HEK293 (cell line): ENCODE data around the gene OR52W1.

ENCODE experiments used
- CTCF ChIA-PET: fragments of 350-600 bp; formaldehyde crosslinking; extraction: SDS; loops from one replicate; lab custom pipeline; 2021; ENCODE audit warnings: antibody characterized with exemption; lab: Yijun Ruan, JAX
- POLR2A ChIA-PET: fragments of 300-600 bp; formaldehyde crosslinking; extraction: SDS; loops from one replicate; lab custom pipeline; 2020; ENCODE audit warnings: antibody characterized with exemption, inconsistent platforms; lab: Yijun Ruan, JAX
- H3K27ac ChIP-seq: fragments of 200-500 bp; sonication (Bioruptor generic); 2 replicates; pipeline ENCODE4 v1.5.1; 2014; ENCODE audit warnings: low read depth, low read length, control low read depth, inconsistent platforms; ENCODE audit errors: extremely low read depth
- H3K36me3 ChIP-seq, 2 experiments: fragments of 200-500 bp in 1 of 2; sonication (Bioruptor generic) in 1 of 2; 1 replicate in 1 of 2; 2 replicates in 1 of 2; pipeline ENCODE4 v1.5.1; 2014 to 2017; ENCODE audit warnings: inconsistent platforms in 2 of 2, low read length in 2 of 2; ENCODE audit not compliant: control insufficient read depth in 2 of 2, insufficient read depth in 1 of 2
- H3K4me1 ChIP-seq: fragments of 200-500 bp; sonication (Bioruptor generic); 2 replicates; pipeline ENCODE4 v1.5.1; 2014; ENCODE audit warnings: mild to moderate bottlenecking, low read length, inconsistent platforms; ENCODE audit not compliant: control insufficient read depth, insufficient read depth
- H3K4me3 ChIP-seq: 2 replicates; pipeline ENCODE4 v1.5.1; 2011; ENCODE audit warnings: low read depth, mild to moderate bottlenecking, control low read depth, low read length, moderate library complexity
- H3K9me3 ChIP-seq: fragments of 200-500 bp; sonication (Bioruptor generic); 2 replicates; pipeline ENCODE4 v1.5.1; 2014; ENCODE audit warnings: low read depth, low read length, inconsistent platforms; ENCODE audit not compliant: control insufficient read depth, insufficient read depth
- CTCF ChIP-seq: fragments of 450-650 bp; formaldehyde crosslinking; IDR thresholded peaks from 2 replicates; pipeline ENCODE4 v1.5.1; 2016; ENCODE audit warnings: missing biosample characterization, missing genetic modification characterization
- GLI4 ChIP-seq: fragments of 450-650 bp; formaldehyde crosslinking; IDR thresholded peaks from 2 replicates; pipeline ENCODE4 v1.5.1; 2016; ENCODE audit warnings: missing biosample characterization, missing genetic modification characterization
- INSM2 ChIP-seq: fragments of 450-650 bp; formaldehyde crosslinking; IDR thresholded peaks from 2 replicates; pipeline ENCODE4 v1.5.1; 2016; ENCODE audit warnings: missing biosample characterization, missing genetic modification characterization
- KLF10 ChIP-seq: fragments of 450-650 bp; IDR thresholded peaks from 2 replicates; pipeline ENCODE4 v1.5.1; 2018; ENCODE audit warnings: missing biosample characterization, mild to moderate bottlenecking, missing genetic modification characterization
- OSR2 ChIP-seq: fragments of 450-650 bp; formaldehyde crosslinking; IDR thresholded peaks from 2 replicates; pipeline ENCODE4 v1.5.1; 2016; ENCODE audit warnings: missing biosample characterization, missing genetic modification characterization
- ZBTB44 ChIP-seq: fragments of 450-650 bp; IDR thresholded peaks from 2 replicates; pipeline ENCODE4 v1.5.1; 2018; ENCODE audit warnings: missing biosample characterization, mild to moderate bottlenecking, missing genetic modification characterization
- ZBTB8A ChIP-seq: fragments of 450-650 bp; formaldehyde crosslinking; IDR thresholded peaks from 2 replicates; pipeline ENCODE4 v1.5.1; 2016; ENCODE audit warnings: missing biosample characterization, missing genetic modification characterization
- ZNF138 ChIP-seq: fragments of 450-650 bp; formaldehyde crosslinking; IDR thresholded peaks from 2 replicates; pipeline ENCODE4 v1.5.1; 2016; ENCODE audit warnings: missing biosample characterization, missing genetic modification characterization, borderline replicate concordance
- ZNF140 ChIP-seq: fragments of 450-650 bp; formaldehyde crosslinking; IDR thresholded peaks from 2 replicates; pipeline ENCODE4 v1.5.1; 2016; ENCODE audit warnings: missing biosample characterization, missing genetic modification characterization
- ZNF19 ChIP-seq: fragments of 450-650 bp; formaldehyde crosslinking; IDR thresholded peaks from 2 replicates; pipeline ENCODE4; 2016; ENCODE audit warnings: missing biosample characterization, missing genetic modification characterization, low read depth
- ZNF202 ChIP-seq: fragments of 450-650 bp; formaldehyde crosslinking; IDR thresholded peaks from 2 replicates; pipeline ENCODE4 v1.5.1; 2016; ENCODE audit warnings: missing biosample characterization, missing genetic modification characterization, borderline replicate concordance
- ZNF221 ChIP-seq: fragments of 450-650 bp; formaldehyde crosslinking; IDR thresholded peaks from 2 replicates; pipeline ENCODE4 v1.5.1; 2017; ENCODE audit warnings: missing biosample characterization, missing genetic modification characterization, borderline replicate concordance
- ZNF23 ChIP-seq: fragments of 450-650 bp; formaldehyde crosslinking; IDR thresholded peaks from 2 replicates; pipeline ENCODE4 v1.5.1; 2016; ENCODE audit warnings: missing biosample characterization, missing genetic modification characterization, borderline replicate concordance
- ZNF292 ChIP-seq: fragments of 450-650 bp; formaldehyde crosslinking; IDR thresholded peaks from 2 replicates; pipeline ENCODE4 v1.5.1; 2016; ENCODE audit warnings: low read depth, missing biosample characterization, missing genetic modification characterization, borderline replicate concordance
- ZNF366 ChIP-seq: fragments of 450-650 bp; formaldehyde crosslinking; conservative IDR thresholded peaks from 2 replicates; pipeline ENCODE4 v1.5.1; 2016; ENCODE audit warnings: missing biosample characterization, missing genetic modification characterization
- ZNF423 ChIP-seq: fragments of 450-650 bp; formaldehyde crosslinking; IDR thresholded peaks from 2 replicates; pipeline ENCODE4 v1.5.1; 2016; ENCODE audit warnings: missing biosample characterization, missing genetic modification characterization
- ZNF473 ChIP-seq: fragments of 450-650 bp; formaldehyde crosslinking; IDR thresholded peaks from 2 replicates; pipeline ENCODE4 v1.5.1; 2017; ENCODE audit warnings: missing biosample characterization, missing genetic modification characterization
- ZNF530 ChIP-seq: fragments of 450-650 bp; formaldehyde crosslinking; IDR thresholded peaks from 2 replicates; pipeline ENCODE4 v1.5.1; 2016; ENCODE audit warnings: low read depth, missing biosample characterization, missing genetic modification characterization
- ZNF747 ChIP-seq: fragments of 450-650 bp; formaldehyde crosslinking; IDR thresholded peaks from 2 replicates; pipeline ENCODE4 v1.5.1; 2016; ENCODE audit warnings: missing biosample characterization, missing genetic modification characterization
- ZNF768 ChIP-seq: fragments of 450-650 bp; formaldehyde crosslinking; IDR thresholded peaks from 2 replicates; pipeline ENCODE4 v1.5.1; 2018; ENCODE audit warnings: missing biosample characterization, mild to moderate bottlenecking, missing genetic modification characterization
- ZNF792 ChIP-seq: fragments of 450-650 bp; formaldehyde crosslinking; IDR thresholded peaks from 2 replicates; pipeline ENCODE4 v1.5.1; 2016; ENCODE audit warnings: missing biosample characterization, missing genetic modification characterization
- ZNF837 ChIP-seq: fragments of 450-650 bp; formaldehyde crosslinking; IDR thresholded peaks from 2 replicates; pipeline ENCODE4 v1.5.1; 2016; ENCODE audit warnings: missing biosample characterization, missing genetic modification characterization
- ZSCAN16 ChIP-seq: fragments of 450-650 bp; formaldehyde crosslinking; IDR thresholded peaks from 2 replicates; pipeline ENCODE4 v1.5.1; 2016; ENCODE audit warnings: missing biosample characterization, missing genetic modification characterization
- ZSCAN30 ChIP-seq: fragments of 450-650 bp; IDR thresholded peaks from 2 replicates; pipeline ENCODE4 v1.5.1; 2018; ENCODE audit warnings: missing biosample characterization, mild to moderate bottlenecking, missing genetic modification characterization, moderate library complexity

Gene OR52W1

GRCh38 chr11:6196396-6196795 is 2.6 kb upstream of the OR52W1 start:
- Histone ChIP-seq H3K4me1 (no peaks in the 10 kb centered on the region), H3K27ac (no peak overlapping the region), H3K9me3 (no peaks in the 10 kb centered on the region), H3K36me3 (no peaks in the 10 kb centered on the region), H3K4me3 (no peak overlapping the region)
- TF ChIP-seq ZNF221 (no peak), OSR2 (tag by site-specific recombination) (no peak), ZNF138 (tag by site-specific recombination) (no peak)
- ChIA-PET CTCF (interaction anchor here (0.8 kb wide), 1 partner anchor 31 kb away, joined by 3 read pairs; no protein-coding TSS in a partner anchor), POLR2A (no interaction called here)

- Histone ChIP-seq H3K4me3 (no peak overlapping the region), H3K36me3 (no peaks in the 10 kb centered on the region), H3K27ac (no peak overlapping the region), H3K9me3 (no peaks in the 10 kb centered on the region), H3K4me1 (no peaks in the 10 kb centered on the region)
- ChIA-PET POLR2A (no interaction called here), CTCF (interaction anchor here (0.6 to 1.5 kb wide), 2 partner anchors 61 to 174 kb away, joined by 3 read pairs; no protein-coding TSS in a partner anchor)
- TF ChIP-seq ZNF202 (tag by site-specific recombination) (no peak), CTCF (tag by site-specific recombination) (no peak), ZBTB8A (tag by site-specific recombination) (no peak)
Measured at GRCh38 chr11:6197466-6198200, 1.4 kb upstream of the OR52W1 start.

GRCh38 chr11:6200975-6201374 is 2.0 kb downstream of the OR52W1 start:
- TF ChIP-seq ZNF423 (tag by site-specific recombination) = no peak
- TF ChIP-seq, all 188 proteins: peak for 0
- CTCF ChIA-PET = no interaction called here
- H3K36me3 ChIP-seq = peaks cover 0 to 13% of the 10 kb centered on the region in 2 experiments; a peak in 1 of 3 replicates
- H3K4me3 ChIP-seq = no peak overlapping the region
- no peak overlapping the region for H3K27ac ChIP-seq
- POLR2A ChIA-PET = no interaction called here
- H3K4me1 ChIP-seq = no peaks in the 10 kb centered on the region
- H3K9me3 ChIP-seq = no peaks in the 10 kb centered on the region

- ChIA-PET POLR2A (no interaction called here), CTCF (no interaction called here)
- H3K9me3 ChIP-seq = no peaks in the 10 kb centered on the region
- H3K36me3 ChIP-seq = peaks cover 0 to 17% of the 10 kb centered on the region in 2 experiments; a peak in 1 of 3 replicates
- no peaks in the 10 kb centered on the region for H3K4me1 ChIP-seq
- no peak overlapping the region for H3K27ac ChIP-seq
- no peak overlapping the region for H3K4me3 ChIP-seq
- TF ChIP-seq ZNF530 (tag by site-specific recombination) (no peak), GLI4 (no peak), ZNF292 (tag by site-specific recombination) (no peak), ZNF768 (tag by site-specific recombination) (no peak), ZNF366 (tag by site-specific recombination) (no peak), ZNF747 (tag by site-specific recombination) (no peak), ZNF140 (tag by site-specific recombination) (no peak), ZSCAN16 (no peak), ZNF473 (tag by site-specific recombination) (no peak), ZNF19 (tag by site-specific recombination) (no peak), INSM2 (no peak), ZBTB44 (no peak), ZNF837 (tag by site-specific recombination) (no peak), KLF10 (no peak), ZSCAN30 (tag by site-specific recombination) (no peak), ZNF792 (tag by site-specific recombination) (no peak), ZNF23 (tag by site-specific recombination) (no peak)
Measured at GRCh38 chr11:6201481-6201880, 2.5 kb downstream of the OR52W1 start.
